Measurements from ENCODE around the gene DIDO1. TPM values are rescaled to one million over a fixed set of nuclear protein-coding genes. Genes with fewer than 3 reads are reported as not detected.

The DIDO1 gene
- polyA plus RNA-seq, 2 donors = 17.3 TPM

DNA sequence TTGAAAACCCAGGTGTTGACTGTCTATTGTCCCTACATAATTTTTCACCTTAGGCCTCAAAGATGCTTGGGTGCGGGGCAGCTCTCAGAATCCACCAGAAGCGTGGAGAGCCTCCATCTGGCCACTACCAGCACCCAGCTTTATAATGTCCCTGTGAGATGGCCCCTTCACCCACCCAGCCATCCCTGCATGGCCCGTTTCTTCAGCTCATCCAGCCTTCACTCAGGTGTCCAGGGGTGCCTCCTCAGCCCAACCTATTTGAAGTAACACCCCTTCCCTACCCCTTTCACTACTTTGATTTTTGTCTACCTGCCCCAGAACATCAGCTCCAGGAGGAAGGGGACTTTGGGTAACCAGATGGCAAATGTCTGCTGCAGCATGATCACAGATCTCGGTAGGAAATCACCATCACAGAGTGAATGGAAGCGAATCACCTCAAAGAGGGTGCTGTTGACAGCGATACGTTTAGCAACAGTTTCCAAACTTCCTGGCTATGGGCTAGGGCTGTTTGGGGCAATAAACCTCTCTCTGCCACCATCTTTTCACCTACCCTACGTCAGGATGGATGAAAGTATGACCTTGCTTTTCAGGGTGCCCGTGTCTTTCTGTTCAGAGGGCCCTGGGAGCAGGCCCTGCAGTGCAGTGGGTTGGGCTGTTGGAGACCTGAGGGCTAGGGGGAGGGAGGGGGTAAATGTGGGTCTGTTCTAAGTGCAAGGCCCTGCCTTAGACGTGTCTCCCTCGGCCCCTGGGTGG is 25.0 kb upstream of the DIDO1 start:
- peaks cover 13 to 14% of the 10 kb centered on the region in 2 donors for H3K4me1 ChIP-seq (ENCODE audit: control insufficient read depth in 2 of 2, insufficient read depth in 2 of 2, low read length in 1 of 2)
- H3K9me3 ChIP-seq (ENCODE audit: control insufficient read depth in 2 of 2, insufficient read depth in 1 of 2, low read depth in 1 of 2, low read length in 1 of 2) = peaks cover 0 to 2% of the 10 kb centered on the region in 2 donors
- peaks cover 15 to 28% of the 10 kb centered on the region in 2 donors for H3K36me3 ChIP-seq (ENCODE audit: control insufficient read depth in 2 of 2, insufficient read depth in 2 of 2, low read length in 1 of 2)
- H3K4me3 ChIP-seq (ENCODE audit: low read depth in 1 of 2, low read length in 2 of 2) = no peak overlapping the region
- H3K27ac ChIP-seq (ENCODE audit: low read depth in 2 of 2, low read length in 1 of 2) = no peak overlapping the region
- no peaks in the 10 kb centered on the region for H3K27me3 ChIP-seq (ENCODE audit: control insufficient read depth in 1 of 2, insufficient read depth in 2 of 2, low read length in 2 of 2)
- WGBS, 2 donors = 88 to 92% methylated on average over 11 of the region's 11 CpGs

- H3K27ac ChIP-seq (ENCODE audit: low read depth in 2 of 2, low read length in 1 of 2) = no peak overlapping the region
- peaks cover 0 to 2% of the 10 kb centered on the region in 2 donors for H3K9me3 ChIP-seq (ENCODE audit: control insufficient read depth in 2 of 2, insufficient read depth in 1 of 2, low read depth in 1 of 2, low read length in 1 of 2)
- 92 to 95% methylated on average over 8 of the region's 8 CpGs for WGBS, 2 donors
- H3K4me1 ChIP-seq (ENCODE audit: control insufficient read depth in 2 of 2, insufficient read depth in 2 of 2, low read length in 1 of 2) = peaks cover 13 to 14% of the 10 kb centered on the region in 2 donors
- no peak overlapping the region for H3K4me3 ChIP-seq (ENCODE audit: low read depth in 1 of 2, low read length in 2 of 2)
- H3K36me3 ChIP-seq (ENCODE audit: control insufficient read depth in 2 of 2, insufficient read depth in 2 of 2, low read length in 1 of 2) = peaks cover 21 to 33% of the 10 kb centered on the region in 2 donors
- H3K27me3 ChIP-seq (ENCODE audit: control insufficient read depth in 1 of 2, insufficient read depth in 2 of 2, low read length in 2 of 2) = no peaks in the 10 kb centered on the region
Measured at GRCh38 chr20:62950741-62951140, 24.4 kb upstream of the DIDO1 start.

GRCh38 chr20:62949962-62950361 is 23.7 kb upstream of the DIDO1 start:
- Histone ChIP-seq H3K9me3 (ENCODE audit: control insufficient read depth in 2 of 2, insufficient read depth in 1 of 2, low read depth in 1 of 2, low read length in 1 of 2) (peaks cover 0 to 2% of the 10 kb centered on the region in 2 donors), H3K27ac (ENCODE audit: low read depth in 2 of 2, low read length in 1 of 2) (no peak overlapping the region), H3K27me3 (ENCODE audit: control insufficient read depth in 1 of 2, insufficient read depth in 2 of 2, low read length in 2 of 2) (no peaks in the 10 kb centered on the region), H3K36me3 (ENCODE audit: control insufficient read depth in 2 of 2, insufficient read depth in 2 of 2, low read length in 1 of 2) (peaks cover 24 to 38% of the 10 kb centered on the region in 2 donors), H3K4me1 (ENCODE audit: control insufficient read depth in 2 of 2, insufficient read depth in 2 of 2, low read length in 1 of 2) (peaks cover 13 to 14% of the 10 kb centered on the region in 2 donors), H3K4me3 (ENCODE audit: low read depth in 1 of 2, low read length in 2 of 2) (no peak overlapping the region)
- 91 to 92% methylated on average over 12 of the region's 12 CpGs for WGBS, 2 donors

GRCh38 chr20:62949153-62949821 is 23.0 kb upstream of the DIDO1 start:
- H3K4me1 ChIP-seq (ENCODE audit: control insufficient read depth in 2 of 2, insufficient read depth in 2 of 2, low read length in 1 of 2) = peaks cover 13 to 14% of the 10 kb centered on the region in 2 donors
- no peaks in the 10 kb centered on the region for H3K27me3 ChIP-seq (ENCODE audit: control insufficient read depth in 1 of 2, insufficient read depth in 2 of 2, low read length in 2 of 2)
- no peak overlapping the region for H3K27ac ChIP-seq (ENCODE audit: low read depth in 2 of 2, low read length in 1 of 2)
- H3K36me3 ChIP-seq (ENCODE audit: control insufficient read depth in 2 of 2, insufficient read depth in 2 of 2, low read length in 1 of 2) = peaks cover 24 to 43% of the 10 kb centered on the region in 2 donors
- H3K4me3 ChIP-seq (ENCODE audit: low read depth in 1 of 2, low read length in 2 of 2) = no peak overlapping the region
- WGBS, 2 donors = 96 to 97% methylated on average over 6 of the region's 6 CpGs
- H3K9me3 ChIP-seq (ENCODE audit: control insufficient read depth in 2 of 2, insufficient read depth in 1 of 2, low read depth in 1 of 2, low read length in 1 of 2) = peaks cover 0 to 2% of the 10 kb centered on the region in 2 donors

GRCh38 chr20:62947532-62948300 is 21.4 kb upstream of the DIDO1 start:
- Histone ChIP-seq H3K36me3 (ENCODE audit: control insufficient read depth in 2 of 2, insufficient read depth in 2 of 2, low read length in 1 of 2) (peaks cover 28 to 55% of the 10 kb centered on the region in 2 donors), H3K27me3 (ENCODE audit: control insufficient read depth in 1 of 2, insufficient read depth in 2 of 2, low read length in 2 of 2) (no peaks in the 10 kb centered on the region), H3K27ac (ENCODE audit: low read depth in 2 of 2, low read length in 1 of 2) (no peak overlapping the region), H3K9me3 (ENCODE audit: control insufficient read depth in 2 of 2, insufficient read depth in 1 of 2, low read depth in 1 of 2, low read length in 1 of 2) (peaks cover 0 to 2% of the 10 kb centered on the region in 2 donors), H3K4me3 (ENCODE audit: low read depth in 1 of 2, low read length in 2 of 2) (no peak overlapping the region), H3K4me1 (ENCODE audit: control insufficient read depth in 2 of 2, insufficient read depth in 2 of 2, low read length in 1 of 2) (peaks cover 5% of the 10 kb centered on the region in 2 donors)
- WGBS, 2 donors = 94 to 95% methylated on average over 17 of the region's 17 CpGs

- H3K9me3 ChIP-seq (ENCODE audit: control insufficient read depth in 2 of 2, insufficient read depth in 1 of 2, low read depth in 1 of 2, low read length in 1 of 2) = peaks cover 0 to 2% of the 10 kb centered on the region in 2 donors
- 63 to 90% methylated on average over 10 of the region's 10 CpGs for WGBS, 2 donors
- H3K4me1 ChIP-seq (ENCODE audit: control insufficient read depth in 2 of 2, insufficient read depth in 2 of 2, low read length in 1 of 2) = peaks cover 0 to 2% of the 10 kb centered on the region in 2 donors
- H3K27ac ChIP-seq (ENCODE audit: low read depth in 2 of 2, low read length in 1 of 2) = no peak overlapping the region
- H3K27me3 ChIP-seq (ENCODE audit: control insufficient read depth in 1 of 2, insufficient read depth in 2 of 2, low read length in 2 of 2) = no peaks in the 10 kb centered on the region
- H3K4me3 ChIP-seq (ENCODE audit: low read depth in 1 of 2, low read length in 2 of 2) = no peak overlapping the region
- H3K36me3 ChIP-seq (ENCODE audit: control insufficient read depth in 2 of 2, insufficient read depth in 2 of 2, low read length in 1 of 2) = peaks cover 28 to 56% of the 10 kb centered on the region in 2 donors
Measured at GRCh38 chr20:62946918-62947317, 20.6 kb upstream of the DIDO1 start.

DNA sequence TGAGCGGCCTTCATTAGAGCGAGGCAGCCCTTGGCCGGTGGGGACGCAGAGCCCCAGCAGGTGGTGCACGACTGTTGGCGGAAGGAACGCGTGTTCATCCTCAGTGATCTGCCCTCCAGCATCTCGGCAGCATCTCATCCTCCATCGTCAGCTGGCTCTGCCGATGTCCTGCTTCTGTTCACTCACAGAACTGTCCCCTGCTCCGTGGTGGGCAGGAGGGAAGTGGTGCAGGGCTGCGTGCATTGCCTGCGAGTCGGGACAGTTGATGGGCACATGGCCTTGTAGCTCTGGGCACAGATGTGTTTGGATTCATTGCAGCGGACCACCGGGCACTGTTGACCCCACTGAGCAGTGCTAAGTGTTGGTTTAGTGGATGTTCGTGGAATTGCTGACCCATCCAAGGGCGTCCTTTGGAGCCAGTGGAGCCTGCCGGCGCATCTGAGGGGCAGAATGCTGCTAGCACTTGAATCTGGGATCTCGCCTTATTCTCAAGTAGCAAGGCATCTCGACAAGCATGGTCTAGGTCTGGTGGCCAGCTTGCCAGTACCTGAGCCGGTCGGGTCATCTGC is 19.6 kb upstream of the DIDO1 start:
- Histone ChIP-seq H3K9me3 (ENCODE audit: control insufficient read depth in 2 of 2, insufficient read depth in 1 of 2, low read depth in 1 of 2, low read length in 1 of 2) (peaks cover 0 to 2% of the 10 kb centered on the region in 2 donors), H3K36me3 (ENCODE audit: control insufficient read depth in 2 of 2, insufficient read depth in 2 of 2, low read length in 1 of 2) (peaks cover 28 to 53% of the 10 kb centered on the region in 2 donors), H3K27ac (ENCODE audit: low read depth in 2 of 2, low read length in 1 of 2) (no peak overlapping the region), H3K4me1 (ENCODE audit: control insufficient read depth in 2 of 2, insufficient read depth in 2 of 2, low read length in 1 of 2) (peaks cover 0 to 2% of the 10 kb centered on the region in 2 donors), H3K27me3 (ENCODE audit: control insufficient read depth in 1 of 2, insufficient read depth in 2 of 2, low read length in 2 of 2) (no peaks in the 10 kb centered on the region), H3K4me3 (ENCODE audit: low read depth in 1 of 2, low read length in 2 of 2) (no peak overlapping the region)
- 90 to 94% methylated on average over 25 of the region's 25 CpGs for WGBS, 2 donors

- H3K4me3 ChIP-seq (ENCODE audit: low read depth in 1 of 2, low read length in 2 of 2) = no peak overlapping the region
- H3K9me3 ChIP-seq (ENCODE audit: control insufficient read depth in 2 of 2, insufficient read depth in 1 of 2, low read depth in 1 of 2, low read length in 1 of 2) = peaks cover 0 to 2% of the 10 kb centered on the region in 2 donors
- no peaks in the 10 kb centered on the region for H3K27me3 ChIP-seq (ENCODE audit: control insufficient read depth in 1 of 2, insufficient read depth in 2 of 2, low read length in 2 of 2)
- WGBS, 2 donors = 93 to 94% methylated on average over 10 of the region's 10 CpGs
- peaks cover 0 to 2% of the 10 kb centered on the region in 2 donors for H3K4me1 ChIP-seq (ENCODE audit: control insufficient read depth in 2 of 2, insufficient read depth in 2 of 2, low read length in 1 of 2)
- H3K36me3 ChIP-seq (ENCODE audit: control insufficient read depth in 2 of 2, insufficient read depth in 2 of 2, low read length in 1 of 2) = peaks cover 25 to 45% of the 10 kb centered on the region in 2 donors
- H3K27ac ChIP-seq (ENCODE audit: low read depth in 2 of 2, low read length in 1 of 2) = no peak overlapping the region
Measured at GRCh38 chr20:62944746-62945145, 18.4 kb upstream of the DIDO1 start.

DNA sequence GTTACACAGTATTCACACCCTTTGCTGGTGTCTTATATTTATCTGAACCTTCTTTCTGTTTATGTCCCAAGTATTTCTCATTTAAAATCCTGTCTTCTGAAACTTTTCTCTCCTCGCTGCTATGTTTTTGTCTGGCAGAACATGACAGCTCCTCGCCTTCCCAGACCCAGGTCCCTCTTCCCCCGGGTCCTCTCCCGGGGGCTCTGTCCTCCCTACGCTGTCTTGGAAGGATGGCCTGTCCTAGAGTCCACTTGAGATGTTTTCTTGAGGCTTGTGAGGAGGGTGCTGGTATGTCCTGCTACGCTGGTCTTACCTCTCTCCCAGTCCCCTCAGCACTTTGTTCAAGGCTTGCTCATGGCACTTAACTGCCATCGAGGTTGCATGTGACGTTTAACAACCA is 17.9 kb upstream of the DIDO1 start:
- Histone ChIP-seq H3K4me3 (ENCODE audit: low read depth in 1 of 2, low read length in 2 of 2) (no peak overlapping the region), H3K36me3 (ENCODE audit: control insufficient read depth in 2 of 2, insufficient read depth in 2 of 2, low read length in 1 of 2) (peaks cover 25 to 41% of the 10 kb centered on the region in 2 donors), H3K27me3 (ENCODE audit: control insufficient read depth in 1 of 2, insufficient read depth in 2 of 2, low read length in 2 of 2) (no peaks in the 10 kb centered on the region), H3K9me3 (ENCODE audit: control insufficient read depth in 2 of 2, insufficient read depth in 1 of 2, low read depth in 1 of 2, low read length in 1 of 2) (peaks cover 0 to 2% of the 10 kb centered on the region in 2 donors), H3K27ac (ENCODE audit: low read depth in 2 of 2, low read length in 1 of 2) (no peak overlapping the region), H3K4me1 (ENCODE audit: control insufficient read depth in 2 of 2, insufficient read depth in 2 of 2, low read length in 1 of 2) (peaks cover 3 to 5% of the 10 kb centered on the region in 2 donors)
- WGBS, 2 donors = 92 to 94% methylated on average over 8 of the region's 8 CpGs

Measured in esophagus (tissue), 2 donors.